AG04449 (cell line): ENCODE data around the gene C11orf68.
A peak's percentile ranks its signal among the peaks of the same experiment; 100 is the strongest.

ENCODE experiments used
- CTCF ChIA-PET: fragments of 350-600 bp; formaldehyde crosslinking; extraction: SDS; loops from one replicate; lab custom pipeline; 2021; ENCODE audit warnings: antibody characterized with exemption; lab: Yijun Ruan, JAX
- POLR2A ChIA-PET: fragments of 400-600, 350-600 bp; formaldehyde crosslinking; extraction: SDS; loops from one replicate; lab custom pipeline; 2020; ENCODE audit warnings: antibody characterized with exemption, inconsistent platforms; lab: Yijun Ruan, JAX
- DNase-seq: peaks from one replicate; pipeline ENCODE4 v3.0.0-alpha.2; 2010; ENCODE audit warnings: low read depth, low spot score
- H3K4me3 ChIP-seq: 2 replicates; pipeline ENCODE4 v1.5.1; 2011; ENCODE audit warnings: low read depth, mild to moderate bottlenecking, control low read depth, low read length
- CTCF ChIP-seq: IDR thresholded peaks from one replicate; pipeline ENCODE4 v1.5.1; 2011; ENCODE audit warnings: mild to moderate bottlenecking, moderate library complexity, low read length, control low read depth, inconsistent platforms; ENCODE audit not compliant: insufficient read depth; ENCODE audit errors: missing control alignments

Gene C11orf68

GRCh38 chr11:65915821-65916251, 3.0 kb downstream of the C11orf68 start:
- POLR2A ChIA-PET, result interaction anchor here (0.6 to 7.1 kb wide), 12 partner anchors 10 to 129 kb away, joined by 3 to 127 read pairs (median 8); partner anchors contain the start of genes CCDC85B, CFL1, FIBP and FOSL1
- peak overlapping the region; percentile 38 for H3K4me3 ChIP-seq
- TF ChIP-seq CTCF, result no peak
- CTCF ChIA-PET, result interaction anchor here (1.1 to 2.8 kb wide), 5 partner anchors 14 to 56 kb away, joined by 3 to 40 read pairs (median 6); partner anchors contain the start of genes CCDC85B, FIBP and MUS81
- DNase-seq, result peak; percentile 89

- CTCF ChIA-PET, result interaction anchor here (0.8 to 2.8 kb wide), 8 partner anchors 13 to 55 kb away, joined by 3 to 40 read pairs (median 4); partner anchors contain the start of genes CCDC85B, FIBP and MUS81
Measured at GRCh38 chr11:65915101-65915820, 3.6 kb downstream of the C11orf68 start.

GRCh38 chr11:65912845-65913244, 6.0 kb downstream of the C11orf68 start:
- ChIA-PET POLR2A (interaction anchor here (1.6 to 4.0 kb wide), 4 partner anchors 10 to 42 kb away, joined by 3 to 37 read pairs (median 19); partner anchors contain the start of genes CCDC85B and FIBP), CTCF (interaction anchor here (1.5 to 18.8 kb wide), 3 partner anchors 9 to 52 kb away, joined by 4 to 394 read pairs (median 5); partner anchors contain the start of genes CCDC85B and FIBP)
- DNase-seq, result no peak
- TF ChIP-seq CTCF, result no peak
- H3K4me3 ChIP-seq, result no peak overlapping the region

More at GRCh38 chr11:65915101-65915820, 3.6 kb downstream of the C11orf68 start:
- DNase-seq, result no peak
- TF ChIP-seq CTCF, result no peak
- POLR2A ChIA-PET, result interaction anchor here (0.6 to 7.1 kb wide), 14 partner anchors 9 to 250 kb away, joined by 3 to 127 read pairs (median 6); partner anchors contain the start of genes CCDC85B, CFL1, FIBP and FOSL1
- H3K4me3 ChIP-seq, result no peak overlapping the region

- no peak overlapping the region for H3K4me3 ChIP-seq
- ChIA-PET POLR2A (interaction anchor here (1.0 to 3.6 kb wide), 5 partner anchors 9 to 41 kb away, joined by 3 to 29 read pairs (median 9); partner anchors contain the start of genes CCDC85B, FIBP and FOSL1), CTCF (interaction anchor here (1.5 to 18.8 kb wide), 3 partner anchors 9 to 51 kb away, joined by 4 to 394 read pairs (median 5); partner anchors contain the start of genes CCDC85B and FIBP)
- peak; percentile 39 for TF ChIP-seq CTCF
- DNase-seq, result no peak
Measured at GRCh38 chr11:65911682-65912568, 6.9 kb downstream of the C11orf68 start.

- POLR2A ChIA-PET, result interaction anchor here (0.5 kb wide), 1 partner anchor 356 kb away, joined by 3 read pairs; no protein-coding TSS in a partner anchor
- no peak for TF ChIP-seq CTCF
- H3K4me3 ChIP-seq, result no peak overlapping the region
- DNase-seq, result no peak
- CTCF ChIA-PET, result interaction anchor here (18.8 kb wide), 1 partner anchor 17 kb away, joined by 394 read pairs; the partner anchor contains the start of genes CCDC85B and FIBP
Measured at GRCh38 chr11:65907878-65908277, 11.0 kb downstream of the C11orf68 start.
